Naive B cell (primary cell): Measurements from ENCODE around the gene RNF41. TPM values are rescaled to one million over a fixed set of nuclear protein-coding genes. Genes with fewer than 3 reads are reported as not detected.
A peak's percentile ranks its signal among the peaks of the same experiment; 100 is the strongest.

ENCODE experiments used
- ATAC-seq, 2 donors: fragments of 150-1000 bp; cut with Tn5 transposase; 2 replicates each; pipeline ENCODE4 v1.10.0; 2021; ENCODE audit warnings: low read depth in 2 of 2, mild to moderate bottlenecking in 2 of 2, moderate library complexity in 2 of 2
- DNase-seq: peaks from one replicate; pipeline ENCODE4 v3.0.0; 2022
- H3K27ac Mint-ChIP-seq, 6 donors: one replicate each; pipeline ENCODE4 v1.8.0; 2020 to 2022; ENCODE audit warnings: mild to moderate bottlenecking in 6 of 6, mixed read lengths in 6 of 6, moderate library complexity in 5 of 6, inconsistent platforms in 2 of 6
- H3K27me3 Mint-ChIP-seq, 3 donors: one replicate each; pipeline ENCODE4 v1.8.0; 2021 to 2022; ENCODE audit warnings: mixed read lengths in 3 of 3, mild to moderate bottlenecking in 1 of 3
- H3K36me3 Mint-ChIP-seq, 2 donors: one replicate each; pipeline ENCODE4 v1.8.0; 2020 to 2022; ENCODE audit warnings: mixed read lengths in 2 of 2, inconsistent platforms in 1 of 2, mild to moderate bottlenecking in 1 of 2
- H3K4me1 Mint-ChIP-seq, 3 donors: one replicate each; pipeline ENCODE4 v1.8.0; 2020 to 2022; ENCODE audit warnings: mixed read lengths in 3 of 3, inconsistent platforms in 1 of 3, mild to moderate bottlenecking in 1 of 3, moderate library complexity in 1 of 3
- H3K4me3 Mint-ChIP-seq, 8 donors: one replicate each; pipeline ENCODE4 v1.8.0; 2020 to 2022; ENCODE audit warnings: mild to moderate bottlenecking in 8 of 8, mixed read lengths in 8 of 8, moderate library complexity in 8 of 8, inconsistent platforms in 2 of 8
- H3K9me3 Mint-ChIP-seq, 7 donors: one replicate each; pipeline ENCODE4 v1.8.0; 2020 to 2022; ENCODE audit warnings: mixed read lengths in 7 of 7, mild to moderate bottlenecking in 5 of 7, inconsistent platforms in 2 of 7, moderate library complexity in 1 of 7
- polyA plus RNA-seq, 6 donors: library from polyadenylated mRNA; unstranded; fragments of 300-500 nt; fragmentation: Illumina TruSeq; gene quantifications; one replicate each; pipeline ENCODE4 v1.2.3, GENCODE V29; 2021; ENCODE audit warnings: low read depth in 6 of 6

The RNF41 gene
- polyA plus RNA-seq, 6 donors from 2014 or later: 95.2 to 136 (median 109) TPM

- Mint-ChIP-seq H3K9me3 (no peaks in the 10 kb centered on the region), H3K27ac (peak overlapping the region in 1 of 6 donors; percentile 95), H3K4me1 (peaks cover 0 to 10% (median 2%) of the 10 kb centered on the region in 3 donors), H3K36me3 (peaks cover 0 to 6% of the 10 kb centered on the region in 2 donors), H3K4me3 (peak overlapping the region in 1 of 8 donors; percentile 79), H3K27me3 (no peaks in the 10 kb centered on the region)
- ATAC-seq (no peak), DNase-seq (no peak)
These were observed 15.3 kb upstream of the RNF41 start for GRCh38 chr12:56236985-56237384.

- Mint-ChIP-seq H3K4me1 (peaks cover 0 to 4% (median 0%) of the 10 kb centered on the region in 3 donors), H3K27ac (no peak overlapping the region), H3K36me3 (no peaks in the 10 kb centered on the region), H3K27me3 (no peaks in the 10 kb centered on the region), H3K4me3 (no peak overlapping the region), H3K9me3 (no peaks in the 10 kb centered on the region)
- no peak for DNase-seq
- no peak for ATAC-seq
These were observed 14.4 kb upstream of the RNF41 start for GRCh38 chr12:56236091-56236490.

GRCh38 chr12:56234746-56235436, 13.2 kb upstream of the RNF41 start:
- no peak overlapping the region for H3K4me3 Mint-ChIP-seq
- no peaks in the 10 kb centered on the region for H3K27me3 Mint-ChIP-seq
- H3K36me3 Mint-ChIP-seq: no peaks in the 10 kb centered on the region
- H3K27ac Mint-ChIP-seq: no peak overlapping the region
- ATAC-seq (no peak), DNase-seq (no peak)
- H3K4me1 Mint-ChIP-seq: peaks cover 0 to 8% (median 6%) of the 10 kb centered on the region in 3 donors
- H3K9me3 Mint-ChIP-seq: no peaks in the 10 kb centered on the region

- peak overlapping the region in 2 of 8 donors; percentile 43 to 64 for H3K4me3 Mint-ChIP-seq
- ATAC-seq: no peak
- H3K9me3 Mint-ChIP-seq: no peaks in the 10 kb centered on the region
- H3K27ac Mint-ChIP-seq: no peak overlapping the region
- no peaks in the 10 kb centered on the region for H3K36me3 Mint-ChIP-seq
- H3K27me3 Mint-ChIP-seq: no peaks in the 10 kb centered on the region
- peaks cover 2 to 8% (median 6%) of the 10 kb centered on the region in 3 donors for H3K4me1 Mint-ChIP-seq
- no peak for DNase-seq
These were observed 9.5 kb upstream of the RNF41 start for GRCh38 chr12:56231184-56231582.

- DNase-seq (no peak), ATAC-seq (no peak)
- Mint-ChIP-seq H3K27me3 (no peaks in the 10 kb centered on the region), H3K4me1 (peaks cover 5 to 8% (median 8%) of the 10 kb centered on the region in 3 donors), H3K27ac (peak overlapping the region in 1 of 6 donors; percentile 32), H3K9me3 (no peaks in the 10 kb centered on the region), H3K4me3 (no peak overlapping the region), H3K36me3 (no peaks in the 10 kb centered on the region)
These were observed 8.9 kb upstream of the RNF41 start for GRCh38 chr12:56230432-56231183.

GRCh38 chr12:56229916-56230431, 8.3 kb upstream of the RNF41 start, which contains the start of gene SLC39A5:
Gene SLC39A5, plus strand, starts transcription at chr12:56230051. Its CDS starts 1,224 bp downstream, at chr12:56231275.
- Mint-ChIP-seq H3K9me3 (no peaks in the 10 kb centered on the region), H3K27ac (peak within 1 kb of the TSS in 2 of 6 donors; percentile 32 to 53), H3K36me3 (no peaks in the 10 kb centered on the region), H3K4me1 (peaks cover 12 to 15% (median 14%) of the 10 kb centered on the region in 3 donors), H3K4me3 (no peak within 1 kb of the TSS), H3K27me3 (no peaks in the 10 kb centered on the region)
- DNase-seq: no peak
- no peak for ATAC-seq

GRCh38 chr12:56229082-56229481, 7.4 kb upstream of the RNF41 start:
- Mint-ChIP-seq H3K36me3 (no peaks in the 10 kb centered on the region), H3K4me3 (no peak overlapping the region), H3K9me3 (no peaks in the 10 kb centered on the region), H3K4me1 (peaks cover 18 to 23% (median 20%) of the 10 kb centered on the region in 3 donors), H3K27me3 (no peaks in the 10 kb centered on the region), H3K27ac (no peak overlapping the region)
- ATAC-seq (no peak), DNase-seq (no peak)

- no peaks in the 10 kb centered on the region for H3K27me3 Mint-ChIP-seq
- no peak for DNase-seq
These were observed 3.2 kb upstream of the RNF41 start for GRCh38 chr12:56224954-56225353.

GRCh38 chr12:56224102-56224701, 2.5 kb upstream of the RNF41 start, which contains the start of gene NABP2:
Gene NABP2, plus strand, starts transcription at chr12:56224342. Its CDS starts 515 bp downstream, at chr12:56224857.
- peak within 1 kb of the TSS; percentile 82 to 100 (median 100) for H3K27ac Mint-ChIP-seq
- no peaks in the 10 kb centered on the region for H3K36me3 Mint-ChIP-seq
- ATAC-seq (peak; percentile 61 to 63), DNase-seq (peak; percentile 92)
- H3K9me3 Mint-ChIP-seq: no peaks in the 10 kb centered on the region
- H3K4me1 Mint-ChIP-seq: peaks cover 37 to 57% (median 46%) of the 10 kb centered on the region in 3 donors
- peak within 1 kb of the TSS; percentile 83 to 100 (median 98) for H3K4me3 Mint-ChIP-seq
- H3K27me3 Mint-ChIP-seq: no peaks in the 10 kb centered on the region

More at GRCh38 chr12:56224954-56225353, 3.2 kb upstream of the RNF41 start:
- no peak for ATAC-seq
- Mint-ChIP-seq H3K27ac (peak overlapping the region; percentile 45 to 100 (median 79)), H3K36me3 (no peaks in the 10 kb centered on the region), H3K4me3 (peak overlapping the region in 7 of 8 donors; percentile 83 to 100 (median 97)), H3K4me1 (peaks cover 37 to 54% (median 46%) of the 10 kb centered on the region in 3 donors), H3K9me3 (no peaks in the 10 kb centered on the region)

- H3K4me1 Mint-ChIP-seq: peaks cover 37 to 57% (median 46%) of the 10 kb centered on the region in 3 donors
- no peaks in the 10 kb centered on the region for H3K9me3 Mint-ChIP-seq
- DNase-seq (no peak), ATAC-seq (no peak)
- peak overlapping the region; percentile 83 to 100 (median 97) for H3K4me3 Mint-ChIP-seq
- no peaks in the 10 kb centered on the region for H3K27me3 Mint-ChIP-seq
- H3K36me3 Mint-ChIP-seq: no peaks in the 10 kb centered on the region
- H3K27ac Mint-ChIP-seq: peak overlapping the region; percentile 75 to 100 (median 94)
These were observed 1.9 kb upstream of the RNF41 start for GRCh38 chr12:56223571-56224101.

- no peaks in the 10 kb centered on the region for H3K36me3 Mint-ChIP-seq
- H3K9me3 Mint-ChIP-seq: no peaks in the 10 kb centered on the region
- ATAC-seq (no peak), DNase-seq (no peak)
- H3K27me3 Mint-ChIP-seq: no peaks in the 10 kb centered on the region
- H3K4me3 Mint-ChIP-seq: peak overlapping the region; percentile 97 to 100 (median 99)
- H3K4me1 Mint-ChIP-seq: peaks cover 37 to 65% (median 46%) of the 10 kb centered on the region in 3 donors
- peak overlapping the region; percentile 100 for H3K27ac Mint-ChIP-seq
These were observed 791 bp upstream of the RNF41 start for GRCh38 chr12:56222531-56222895.

- no peaks in the 10 kb centered on the region for H3K9me3 Mint-ChIP-seq
- H3K27ac Mint-ChIP-seq: peak overlapping the region; percentile 100
- peak overlapping the region; percentile 97 to 100 (median 99) for H3K4me3 Mint-ChIP-seq
- DNase-seq: no peak
- H3K36me3 Mint-ChIP-seq: peaks cover 4 to 6% of the 10 kb centered on the region in 2 donors
- H3K4me1 Mint-ChIP-seq: peaks cover 42 to 71% (median 52%) of the 10 kb centered on the region in 3 donors
- ATAC-seq: peak; percentile 9 to 14
- H3K27me3 Mint-ChIP-seq: no peaks in the 10 kb centered on the region
These were observed 428 bp downstream of the RNF41 start for GRCh38 chr12:56221232-56221756.
